ENCODE results near the gene PGM5. TPM values are rescaled to one million over a fixed set of nuclear protein-coding genes. Genes with fewer than 3 reads are reported as not detected.
A peak's percentile ranks its signal among the peaks of the same experiment; 100 is the strongest.
"Not testable (repeated sequence)": the region's sequence is repeated elsewhere in the genome, so short reads cannot be mapped to it uniquely, and the experiment has no call there.

Gene PGM5
- total RNA-seq, 3 donors from 2014 or later (not counting 1 experiment from before 2014, with no cell fraction given): 0.43 to 1.8 TPM; not detected in 1

- not testable (repeated sequence) for DNase-seq; H3K36me3 Mint-ChIP-seq; H3K27ac ChIP-seq (ENCODE audit: low read length); H3K27ac Mint-ChIP-seq; H3K4me3 ChIP-seq (ENCODE audit: low read length); H3K27me3 Mint-ChIP-seq (ENCODE audit: low read depth in 2 of 2); H3K9me3 Mint-ChIP-seq; H3K36me3 ChIP-seq (ENCODE audit: control insufficient read depth, insufficient read depth, low read length); H3K9me3 ChIP-seq (ENCODE audit: control insufficient read depth, insufficient read depth, low read length); H3K27me3 ChIP-seq (ENCODE audit: control insufficient read depth, insufficient read depth, low read length); H3K4me1 ChIP-seq (ENCODE audit: control insufficient read depth, insufficient read depth, low read length); H3K4me3 Mint-ChIP-seq; H3K4me1 Mint-ChIP-seq
- peak; percentile 86 to 99 (median 99) for ATAC-seq
- intact Hi-C loops (cut with micrococcal nuclease): loop anchor here (10.0 kb wide), 1 partner anchor 162 kb away; no protein-coding TSS in a partner anchor
- peak; percentile 14 for TF ChIP-seq CTCF (IDR thresholded peaks at IDR 0.05)
- WGBS (ENCODE audit: insufficient coverage): no CpG with 5 or more reads among the region's 10 CpGs
Measured at GRCh38 chr9:68342265-68343025, 14.0 kb upstream of the PGM5 start.

GRCh38 chr9:68343242-68343641 is 13.2 kb upstream of the PGM5 start:
- not testable (repeated sequence) for H3K4me1 ChIP-seq (ENCODE audit: control insufficient read depth, insufficient read depth, low read length); H3K9me3 ChIP-seq (ENCODE audit: control insufficient read depth, insufficient read depth, low read length); H3K9me3 Mint-ChIP-seq; H3K27ac ChIP-seq (ENCODE audit: low read length); H3K36me3 Mint-ChIP-seq; H3K27me3 Mint-ChIP-seq (ENCODE audit: low read depth in 2 of 2); H3K4me3 ChIP-seq (ENCODE audit: low read length); H3K36me3 ChIP-seq (ENCODE audit: control insufficient read depth, insufficient read depth, low read length); ATAC-seq; H3K27ac Mint-ChIP-seq; H3K27me3 ChIP-seq (ENCODE audit: control insufficient read depth, insufficient read depth, low read length); DNase-seq; H3K4me1 Mint-ChIP-seq; H3K4me3 Mint-ChIP-seq
- WGBS (ENCODE audit: insufficient coverage): 100% methylated on average over 1 of the region's 4 CpGs
- intact Hi-C loops (cut with micrococcal nuclease): loop anchor here (10.0 kb wide), 1 partner anchor 162 kb away; no protein-coding TSS in a partner anchor

GRCh38 chr9:68343992-68344391 is 12.4 kb upstream of the PGM5 start:
- not testable (repeated sequence) for H3K4me3 Mint-ChIP-seq; H3K9me3 ChIP-seq (ENCODE audit: control insufficient read depth, insufficient read depth, low read length); H3K27ac Mint-ChIP-seq; H3K27me3 Mint-ChIP-seq (ENCODE audit: low read depth in 2 of 2); H3K36me3 ChIP-seq (ENCODE audit: control insufficient read depth, insufficient read depth, low read length); H3K27ac ChIP-seq (ENCODE audit: low read length); H3K4me1 Mint-ChIP-seq; H3K36me3 Mint-ChIP-seq; ATAC-seq; DNase-seq; H3K9me3 Mint-ChIP-seq; H3K4me1 ChIP-seq (ENCODE audit: control insufficient read depth, insufficient read depth, low read length); H3K27me3 ChIP-seq (ENCODE audit: control insufficient read depth, insufficient read depth, low read length); H3K4me3 ChIP-seq (ENCODE audit: low read length)
- 90% methylated on average over 2 of the region's 4 CpGs for WGBS (ENCODE audit: insufficient coverage)
- intact Hi-C loops (cut with micrococcal nuclease): loop anchor here (10.0 kb wide), 1 partner anchor 161 kb away; no protein-coding TSS in a partner anchor

GRCh38 chr9:68351689-68352088 is 4.7 kb upstream of the PGM5 start:
- H3K4me3 ChIP-seq (ENCODE audit: low read length); DNase-seq; H3K27ac ChIP-seq (ENCODE audit: low read length); H3K4me1 ChIP-seq (ENCODE audit: control insufficient read depth, insufficient read depth, low read length); ATAC-seq; H3K36me3 Mint-ChIP-seq; H3K9me3 Mint-ChIP-seq; H3K27ac Mint-ChIP-seq; H3K4me1 Mint-ChIP-seq; H3K27me3 ChIP-seq (ENCODE audit: control insufficient read depth, insufficient read depth, low read length); H3K36me3 ChIP-seq (ENCODE audit: control insufficient read depth, insufficient read depth, low read length); H3K4me3 Mint-ChIP-seq; intact Hi-C loops (cut with micrococcal nuclease); H3K9me3 ChIP-seq (ENCODE audit: control insufficient read depth, insufficient read depth, low read length): not testable (repeated sequence)
- WGBS (ENCODE audit: insufficient coverage): 86% methylated on average over 4 of the region's 4 CpGs
- peaks cover 11 to 23% of the 10 kb centered on the region in 2 donors for H3K27me3 Mint-ChIP-seq (ENCODE audit: low read depth in 2 of 2)

- H3K4me1 Mint-ChIP-seq; H3K36me3 Mint-ChIP-seq; H3K27ac Mint-ChIP-seq; H3K36me3 ChIP-seq (ENCODE audit: control insufficient read depth, insufficient read depth, low read length); H3K9me3 Mint-ChIP-seq; DNase-seq; H3K27me3 ChIP-seq (ENCODE audit: control insufficient read depth, insufficient read depth, low read length); H3K27ac ChIP-seq (ENCODE audit: low read length); H3K9me3 ChIP-seq (ENCODE audit: control insufficient read depth, insufficient read depth, low read length); ATAC-seq; intact Hi-C loops (cut with micrococcal nuclease); H3K4me1 ChIP-seq (ENCODE audit: control insufficient read depth, insufficient read depth, low read length); H3K4me3 ChIP-seq (ENCODE audit: low read length): not testable (repeated sequence)
- Mint-ChIP-seq H3K4me3 (peak overlapping the region; percentile 64), H3K27me3 (ENCODE audit: low read depth in 2 of 2) (peaks cover 27 to 31% of the 10 kb centered on the region in 2 donors)
- no CpG with 5 or more reads among the region's 5 CpGs for WGBS (ENCODE audit: insufficient coverage)
Measured at GRCh38 chr9:68355993-68356379, 425 bp upstream of the PGM5 start.

- 4% methylated on average over 23 of the region's 57 CpGs for WGBS (ENCODE audit: insufficient coverage)
- H3K9me3 Mint-ChIP-seq; H3K9me3 ChIP-seq (ENCODE audit: control insufficient read depth, insufficient read depth, low read length); H3K4me1 Mint-ChIP-seq; H3K27ac Mint-ChIP-seq; H3K4me3 ChIP-seq (ENCODE audit: low read length); H3K27ac ChIP-seq (ENCODE audit: low read length); intact Hi-C loops (cut with micrococcal nuclease); H3K27me3 ChIP-seq (ENCODE audit: control insufficient read depth, insufficient read depth, low read length); H3K36me3 ChIP-seq (ENCODE audit: control insufficient read depth, insufficient read depth, low read length); H3K36me3 Mint-ChIP-seq; ATAC-seq; DNase-seq; H3K4me1 ChIP-seq (ENCODE audit: control insufficient read depth, insufficient read depth, low read length): not testable (repeated sequence)
- H3K27me3 Mint-ChIP-seq (ENCODE audit: low read depth in 2 of 2): peaks cover 27 to 31% of the 10 kb centered on the region in 2 donors
- peak overlapping the region; percentile 67 for H3K4me3 Mint-ChIP-seq
Measured at GRCh38 chr9:68357119-68357714, 806 bp downstream of the PGM5 start.

GRCh38 chr9:68366933-68367547 is 10.6 kb downstream of the PGM5 start:
- H3K27ac ChIP-seq (ENCODE audit: low read length); H3K4me3 ChIP-seq (ENCODE audit: low read length); H3K4me1 Mint-ChIP-seq; H3K9me3 Mint-ChIP-seq; H3K4me1 ChIP-seq (ENCODE audit: control insufficient read depth, insufficient read depth, low read length); H3K27me3 Mint-ChIP-seq (ENCODE audit: low read depth in 2 of 2); intact Hi-C loops (cut with micrococcal nuclease); H3K9me3 ChIP-seq (ENCODE audit: control insufficient read depth, insufficient read depth, low read length); H3K36me3 Mint-ChIP-seq; H3K36me3 ChIP-seq (ENCODE audit: control insufficient read depth, insufficient read depth, low read length); H3K27me3 ChIP-seq (ENCODE audit: control insufficient read depth, insufficient read depth, low read length): not testable (repeated sequence)
- Mint-ChIP-seq H3K27ac (peak overlapping the region; percentile 23 to 60), H3K4me3 (peak overlapping the region; percentile 53)
- ATAC-seq: peak; percentile 77 to 91 (median 91)
- DNase-seq: peak in 1 of 2 donors; percentile 6
- WGBS (ENCODE audit: insufficient coverage): 5% methylated on average over 5 of the region's 10 CpGs
